ENCODE data around the gene CDKN1C.
A peak's percentile ranks its signal among the peaks of the same experiment; 100 is the strongest.

CDKN1C gene

GRCh38 chr11:2834503-2835273, 50.9 kb downstream of the CDKN1C start:
- H4K20me1 ChIP-seq, result no peaks in the 10 kb centered on the region
- no peaks in the 10 kb centered on the region for H3K36me3 ChIP-seq
- no peaks in the 10 kb centered on the region for H3K9me3 ChIP-seq
- TF ChIP-seq Cebpa-rat (IDR thresholded peaks at IDR 0.05), result no peak
- H3K27me3 ChIP-seq, result no peaks in the 10 kb centered on the region
- peaks cover 87% of the 10 kb centered on the region for H3K4me1 ChIP-seq
- no peak overlapping the region for H3K4me2 ChIP-seq
- H3K27ac ChIP-seq, result no peak overlapping the region
- H3K9ac ChIP-seq, result no peak overlapping the region
- no peak overlapping the region for H3K4me3 ChIP-seq

GRCh38 chr11:2833716-2834502, 51.7 kb downstream of the CDKN1C start:
- peaks cover 7% of the 10 kb centered on the region for H3K9me3 ChIP-seq
- H3K4me3 ChIP-seq, result no peak overlapping the region
- H3K9ac ChIP-seq, result no peak overlapping the region
- TF ChIP-seq Cebpa-rat (IDR thresholded peaks at IDR 0.05), result no peak
- H3K27me3 ChIP-seq, result no peaks in the 10 kb centered on the region
- no peaks in the 10 kb centered on the region; the same call in 1 of the 2 replicates for H3K36me3 ChIP-seq
- H3K4me1 ChIP-seq, result peaks cover 79% of the 10 kb centered on the region
- no peaks in the 10 kb centered on the region for H4K20me1 ChIP-seq
- peak overlapping the region; percentile 53 for H3K27ac ChIP-seq
- peak overlapping the region; percentile 72 for H3K4me2 ChIP-seq

All from BLaER1 (cell line).